HepG2 (cell line): Measurements from ENCODE around the gene PGPEP1. TPM values are rescaled to one million over a fixed set of nuclear protein-coding genes. Genes with fewer than 3 reads are reported as not detected.

Source experiments
- ADNP ChIP-seq: sonication (generic); formaldehyde crosslinking; IDR thresholded peaks from 2 replicates; pipeline ENCODE4 v1.4.0; 2020; ENCODE audit warnings: missing genetic modification reagents
- BHLHE40 ChIP-seq: IDR thresholded peaks from 2 replicates; pipeline ENCODE4 v1.6.1; 2011; ENCODE audit warnings: low read length, improper control_type of control experiment
- MIXL1 ChIP-seq: IDR thresholded peaks from 2 replicates; pipeline ENCODE4 v1.6.1; 2016
- RXRB ChIP-seq: IDR thresholded peaks from 2 replicates; pipeline ENCODE4 v1.6.1; 2016; ENCODE audit warnings: borderline replicate concordance, missing genetic modification reagents, missing compliant biosample characterization
- ZMYM3 ChIP-seq: sonication (generic); formaldehyde crosslinking; IDR thresholded peaks from 2 replicates; pipeline ENCODE4 v1.5.1; 2020; ENCODE audit warnings: mild to moderate bottlenecking, missing genetic modification reagents
- ZNF18 ChIP-seq: sonication (generic); formaldehyde crosslinking; IDR thresholded peaks from 2 replicates; pipeline ENCODE4 v1.8.0; 2022; ENCODE audit warnings: mild to moderate bottlenecking, missing genetic modification reagents; ENCODE audit not compliant: insufficient replicate concordance
- ZNF605 ChIP-seq: sonication (generic); formaldehyde crosslinking; IDR thresholded peaks from 2 replicates; pipeline ENCODE4 v1.8.0; 2022; ENCODE audit warnings: mild to moderate bottlenecking, missing genetic modification reagents
- ZNF652 ChIP-seq: IDR thresholded peaks from 2 replicates; pipeline ENCODE4 v1.6.1; 2016; ENCODE audit warnings: low read depth, borderline replicate concordance
- ZNF687 ChIP-seq: sonication (generic); formaldehyde crosslinking; IDR thresholded peaks from 2 replicates; pipeline ENCODE4 v1.5.1; 2020; ENCODE audit warnings: mild to moderate bottlenecking, missing genetic modification reagents, moderate library complexity
- ZSCAN25 ChIP-seq: sonication (generic); formaldehyde crosslinking; IDR thresholded peaks from 2 replicates; pipeline ENCODE4 v1.8.0; 2022; ENCODE audit warnings: mild to moderate bottlenecking, missing genetic modification reagents
- polyA plus RNA-seq, 8 experiments: library from polyadenylated mRNA; depleted of rRNA in 3 of 8; stranded (reverse) in 7 of 8; unstranded in 1 of 8; fragments of >200 nt; fragmentation: Illumina TruSeq in 4 of 8; extraction: Trizol in 4 of 8; gene quantifications; 2 replicates each; pipeline versions ENCODE4 v1.2.1 to v1.2.3, GENCODE V29; 2011 to 2016; ENCODE audit warnings: low read depth in 4 of 8, missing spikeins in 1 of 8, mixed read lengths in 1 of 8; ENCODE audit not compliant: insufficient read depth in 1 of 8
- total RNA-seq, 5 experiments: library from RNA; depleted of rRNA; stranded (reverse); fragments of >200 nt; fragmentation: Illumina TruSeq; extraction: Trizol; gene quantifications; 2 replicates each; pipeline ENCODE4 v1.2.3, GENCODE V29; 2016; ENCODE audit warnings: low read depth in 1 of 5
- TF ChIP-seq, protein P1 (sequence below): sonication (generic); formaldehyde crosslinking; IDR thresholded peaks from 2 replicates; pipeline ENCODE4 v1.4.0; 2020; ENCODE audit warnings: missing genetic modification reagents, low read depth, mild to moderate bottlenecking, borderline replicate concordance
- TF ChIP-seq, protein P2 (sequence below): IDR thresholded peaks from 2 replicates; pipeline ENCODE4 v1.6.1; 2016; ENCODE audit warnings: low read depth, missing genetic modification reagents, missing compliant biosample characterization
- TF ChIP-seq, protein P3 (sequence below): sonication (generic); formaldehyde crosslinking; IDR thresholded peaks from 2 replicates; pipeline ENCODE4 v1.4.0; 2020; ENCODE audit warnings: low read depth, missing genetic modification reagents

Gene PGPEP1
- total and polyA plus RNA-seq, 2 of the 13 experiments (the other 11 are each of a cell fraction or from before 2014, with no cell fraction given) = 53.1 to 56.6 TPM

DNA sequence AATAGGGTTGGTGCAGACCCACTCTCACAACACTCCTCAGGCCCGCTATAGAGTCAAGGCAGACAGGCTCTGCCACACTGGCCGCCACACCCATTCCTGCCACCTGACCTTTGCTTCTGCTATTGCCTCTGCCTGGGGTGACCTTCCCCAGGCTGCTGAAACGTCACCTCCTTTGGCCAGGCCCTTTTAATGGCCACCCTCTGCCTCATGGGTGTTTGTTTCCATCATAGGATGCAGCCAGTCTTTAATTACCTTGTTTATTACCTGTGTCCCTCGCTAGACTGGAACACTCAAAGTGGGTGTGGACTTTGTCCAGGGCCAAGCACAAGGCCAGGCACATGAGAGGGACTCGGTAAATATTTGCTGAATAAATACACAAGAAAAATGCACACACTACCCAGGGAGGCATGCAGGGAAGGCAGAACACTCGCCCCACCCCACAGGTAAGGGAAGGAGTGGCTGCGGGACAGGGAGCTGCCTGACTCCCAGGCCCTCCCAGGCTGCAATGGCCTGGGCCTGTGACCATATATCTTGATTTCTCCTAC lies 20.7 kb upstream of the PGPEP1 start (continued):
- peak; percentile 73 for TF ChIP-seq ZNF687 (CRISPR knock-in tag)
- peak; percentile 97 for TF ChIP-seq MIXL1 (CRISPR knock-in tag)
- TF ChIP-seq ZMYM3 (CRISPR knock-in tag) = peak; percentile 94
- peak; percentile 73 for TF ChIP-seq BHLHE40
- peak; percentile 63; the same call in 1 of the 2 replicates for TF ChIP-seq ZSCAN25 (CRISPR knock-in tag)
- TF ChIP-seq, protein P1, sequence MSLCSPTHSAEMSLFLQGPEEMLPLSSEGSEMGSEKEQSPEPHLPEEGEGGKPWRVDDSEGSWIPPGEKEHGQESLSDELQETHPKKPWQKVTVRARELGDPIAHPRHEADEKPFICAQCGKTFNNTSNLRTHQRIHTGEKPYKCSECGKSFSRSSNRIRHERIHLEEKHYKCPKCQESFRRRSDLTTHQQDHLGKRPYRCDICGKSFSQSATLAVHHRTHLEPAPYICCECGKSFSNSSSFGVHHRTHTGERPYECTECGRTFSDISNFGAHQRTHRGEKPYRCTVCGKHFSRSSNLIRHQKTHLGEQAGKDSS = peak; percentile 59; the same call in 1 of the 2 replicates
- peak; percentile 34 for TF ChIP-seq ZNF18
- TF ChIP-seq ZNF652 (CRISPR knock-in tag) = peak; percentile 52; the same call in 1 of the 2 replicates
- TF ChIP-seq, protein P2, sequence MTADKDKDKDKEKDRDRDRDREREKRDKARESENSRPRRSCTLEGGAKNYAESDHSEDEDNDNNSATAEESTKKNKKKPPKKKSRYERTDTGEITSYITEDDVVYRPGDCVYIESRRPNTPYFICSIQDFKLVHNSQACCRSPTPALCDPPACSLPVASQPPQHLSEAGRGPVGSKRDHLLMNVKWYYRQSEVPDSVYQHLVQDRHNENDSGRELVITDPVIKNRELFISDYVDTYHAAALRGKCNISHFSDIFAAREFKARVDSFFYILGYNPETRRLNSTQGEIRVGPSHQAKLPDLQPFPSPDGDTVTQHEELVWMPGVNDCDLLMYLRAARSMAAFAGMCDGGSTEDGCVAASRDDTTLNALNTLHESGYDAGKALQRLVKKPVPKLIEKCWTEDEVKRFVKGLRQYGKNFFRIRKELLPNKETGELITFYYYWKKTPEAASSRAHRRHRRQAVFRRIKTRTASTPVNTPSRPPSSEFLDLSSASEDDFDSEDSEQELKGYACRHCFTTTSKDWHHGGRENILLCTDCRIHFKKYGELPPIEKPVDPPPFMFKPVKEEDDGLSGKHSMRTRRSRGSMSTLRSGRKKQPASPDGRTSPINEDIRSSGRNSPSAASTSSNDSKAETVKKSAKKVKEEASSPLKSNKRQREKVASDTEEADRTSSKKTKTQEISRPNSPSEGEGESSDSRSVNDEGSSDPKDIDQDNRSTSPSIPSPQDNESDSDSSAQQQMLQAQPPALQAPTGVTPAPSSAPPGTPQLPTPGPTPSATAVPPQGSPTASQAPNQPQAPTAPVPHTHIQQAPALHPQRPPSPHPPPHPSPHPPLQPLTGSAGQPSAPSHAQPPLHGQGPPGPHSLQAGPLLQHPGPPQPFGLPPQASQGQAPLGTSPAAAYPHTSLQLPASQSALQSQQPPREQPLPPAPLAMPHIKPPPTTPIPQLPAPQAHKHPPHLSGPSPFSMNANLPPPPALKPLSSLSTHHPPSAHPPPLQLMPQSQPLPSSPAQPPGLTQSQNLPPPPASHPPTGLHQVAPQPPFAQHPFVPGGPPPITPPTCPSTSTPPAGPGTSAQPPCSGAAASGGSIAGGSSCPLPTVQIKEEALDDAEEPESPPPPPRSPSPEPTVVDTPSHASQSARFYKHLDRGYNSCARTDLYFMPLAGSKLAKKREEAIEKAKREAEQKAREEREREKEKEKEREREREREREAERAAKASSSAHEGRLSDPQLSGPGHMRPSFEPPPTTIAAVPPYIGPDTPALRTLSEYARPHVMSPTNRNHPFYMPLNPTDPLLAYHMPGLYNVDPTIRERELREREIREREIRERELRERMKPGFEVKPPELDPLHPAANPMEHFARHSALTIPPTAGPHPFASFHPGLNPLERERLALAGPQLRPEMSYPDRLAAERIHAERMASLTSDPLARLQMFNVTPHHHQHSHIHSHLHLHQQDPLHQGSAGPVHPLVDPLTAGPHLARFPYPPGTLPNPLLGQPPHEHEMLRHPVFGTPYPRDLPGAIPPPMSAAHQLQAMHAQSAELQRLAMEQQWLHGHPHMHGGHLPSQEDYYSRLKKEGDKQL = peak; percentile 55; the same call in 1 of the 2 replicates
- TF ChIP-seq ZNF605 (CRISPR knock-in tag) = peak; percentile 37; the same call in 1 of the 2 replicates
- TF ChIP-seq RXRB (CRISPR knock-in tag) = peak; percentile 93
- TF ChIP-seq ADNP (CRISPR knock-in tag) = 0 out of 2 replicates have a peak, but pooled peaks have one; percentile 70
- TF ChIP-seq, protein P3, sequence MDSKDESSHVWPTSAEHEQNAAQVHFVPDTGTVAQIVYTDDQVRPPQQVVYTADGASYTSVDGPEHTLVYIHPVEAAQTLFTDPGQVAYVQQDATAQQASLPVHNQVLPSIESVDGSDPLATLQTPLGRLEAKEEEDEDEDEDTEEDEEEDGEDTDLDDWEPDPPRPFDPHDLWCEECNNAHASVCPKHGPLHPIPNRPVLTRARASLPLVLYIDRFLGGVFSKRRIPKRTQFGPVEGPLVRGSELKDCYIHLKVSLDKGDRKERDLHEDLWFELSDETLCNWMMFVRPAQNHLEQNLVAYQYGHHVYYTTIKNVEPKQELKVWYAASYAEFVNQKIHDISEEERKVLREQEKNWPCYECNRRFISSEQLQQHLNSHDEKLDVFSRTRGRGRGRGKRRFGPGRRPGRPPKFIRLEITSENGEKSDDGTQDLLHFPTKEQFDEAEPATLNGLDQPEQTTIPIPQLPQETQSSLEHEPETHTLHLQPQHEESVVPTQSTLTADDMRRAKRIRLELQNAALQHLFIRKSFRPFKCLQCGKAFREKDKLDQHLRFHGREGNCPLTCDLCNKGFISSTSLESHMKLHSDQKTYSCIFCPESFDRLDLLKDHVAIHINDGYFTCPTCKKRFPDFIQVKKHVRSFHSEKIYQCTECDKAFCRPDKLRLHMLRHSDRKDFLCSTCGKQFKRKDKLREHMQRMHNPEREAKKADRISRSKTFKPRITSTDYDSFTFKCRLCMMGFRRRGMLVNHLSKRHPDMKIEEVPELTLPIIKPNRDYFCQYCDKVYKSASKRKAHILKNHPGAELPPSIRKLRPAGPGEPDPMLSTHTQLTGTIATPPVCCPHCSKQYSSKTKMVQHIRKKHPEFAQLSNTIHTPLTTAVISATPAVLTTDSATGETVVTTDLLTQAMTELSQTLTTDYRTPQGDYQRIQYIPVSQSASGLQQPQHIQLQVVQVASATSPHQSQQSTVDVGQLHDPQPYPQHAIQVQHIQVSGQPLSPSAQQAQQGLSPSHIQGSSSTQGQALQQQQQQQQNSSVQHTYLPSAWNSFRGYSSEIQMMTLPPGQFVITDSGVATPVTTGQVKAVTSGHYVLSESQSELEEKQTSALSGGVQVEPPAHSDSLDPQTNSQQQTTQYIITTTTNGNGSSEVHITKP = no peak
